Stimulated activated CD4-positive, alpha-beta T cell treated with anti-CD3 and anti-CD28 coated beads, Interleukin-1b, Interleukin-23, amount 100 ng/mL, for 24 hours (primary cell): ENCODE measurements around the gene KRT74.

ENCODE experiments used
- DNase-seq, 4 experiments: peaks; one replicate each; pipeline ENCODE4 v3.0.0-alpha.2; 2020; ENCODE audit warnings: low read depth in 4 of 4, low spot score in 1 of 4

KRT74 gene

DNA sequence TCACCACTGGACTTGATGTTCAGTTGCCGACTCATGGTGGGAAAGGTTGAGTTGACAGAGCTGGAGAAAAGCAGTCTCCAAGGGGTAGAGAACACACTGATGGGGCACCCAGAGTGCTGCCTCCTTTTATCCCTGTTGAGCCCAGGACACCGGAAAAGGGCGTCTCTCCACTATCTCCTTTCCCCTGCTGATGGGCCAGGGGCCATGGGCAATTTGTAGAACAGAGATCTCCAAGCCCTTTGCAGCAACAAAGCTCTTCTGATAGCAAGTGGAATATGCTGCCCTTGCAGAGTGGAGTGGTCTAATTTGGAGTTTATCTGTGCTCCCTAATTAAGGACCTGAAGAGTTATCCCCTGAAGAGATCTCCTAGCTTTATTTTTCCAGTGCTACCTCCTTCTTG, at the start of gene KRT74:
Gene KRT74, minus strand, starts transcription at position 101 of the 400 bp plus-strand sequence. Its CDS starts 66 bp downstream, at position 35.
- no peak for DNase-seq

DNA sequence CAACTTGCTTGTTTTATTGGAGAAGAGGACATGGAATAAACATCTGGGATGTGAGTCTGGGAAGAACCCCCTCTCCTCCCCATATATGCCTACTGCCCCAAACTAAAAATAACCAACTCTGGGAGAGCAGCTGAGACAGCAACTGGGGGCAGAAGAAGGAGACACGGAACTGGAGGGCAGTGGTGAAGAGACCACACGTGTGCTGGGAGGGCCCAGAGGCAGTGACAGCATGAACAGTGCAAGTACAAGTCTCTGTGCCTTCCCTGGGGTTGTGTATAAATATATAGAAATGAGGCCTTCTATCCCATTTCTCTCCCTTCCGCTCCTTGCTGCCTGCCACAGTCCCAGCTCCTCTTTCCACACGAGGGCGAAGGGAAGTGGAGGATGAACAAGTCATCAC, 48.7 kb upstream of the KRT74 start:
- no peak for DNase-seq

DNA sequence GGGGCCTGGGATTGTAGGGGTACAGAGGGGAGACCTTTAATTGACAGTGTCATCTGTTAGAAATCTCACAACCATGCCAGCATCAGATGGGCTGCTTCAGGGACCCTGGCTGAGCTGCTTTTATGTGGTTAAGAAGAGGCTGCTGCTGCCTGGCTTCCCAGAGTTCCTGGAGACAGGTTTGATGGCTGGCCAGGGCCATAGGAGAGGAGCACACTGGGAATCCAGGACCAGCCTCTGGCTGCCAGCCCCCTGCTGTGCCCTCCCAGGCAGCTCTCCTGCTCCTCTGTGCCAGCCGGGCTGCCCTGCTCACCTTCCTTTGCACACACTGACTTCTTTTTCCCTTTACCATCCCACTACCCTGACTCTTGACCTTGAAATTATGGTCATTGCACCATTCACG, 45.2 kb upstream of the KRT74 start:
- no peak for DNase-seq

DNA sequence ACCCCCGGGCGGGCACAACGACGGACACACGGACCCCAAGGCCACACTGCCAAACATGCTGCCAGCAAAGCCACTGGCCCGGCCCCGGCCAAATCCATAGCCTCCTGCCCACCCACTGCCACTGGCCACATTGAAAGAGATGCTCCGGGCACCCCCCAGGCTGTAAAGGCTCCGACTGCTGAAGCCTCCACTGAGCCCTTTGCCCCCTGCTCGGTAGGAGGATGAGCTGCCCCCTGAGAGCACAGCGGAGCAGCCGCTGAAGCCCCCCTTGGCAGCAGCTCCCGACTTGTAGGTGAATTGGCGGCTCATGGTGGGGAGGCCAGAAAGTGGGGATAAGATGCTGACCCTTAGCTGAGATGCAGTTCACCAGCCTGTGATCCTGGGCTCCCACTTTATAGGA, 44.6 kb upstream of the KRT74 start, which contains the start of gene KRT73:
Gene KRT73, minus strand, starts transcription at position 344 of the 400 bp plus-strand sequence. Its CDS starts 35 bp downstream, at position 309.
- no peak for DNase-seq

DNA sequence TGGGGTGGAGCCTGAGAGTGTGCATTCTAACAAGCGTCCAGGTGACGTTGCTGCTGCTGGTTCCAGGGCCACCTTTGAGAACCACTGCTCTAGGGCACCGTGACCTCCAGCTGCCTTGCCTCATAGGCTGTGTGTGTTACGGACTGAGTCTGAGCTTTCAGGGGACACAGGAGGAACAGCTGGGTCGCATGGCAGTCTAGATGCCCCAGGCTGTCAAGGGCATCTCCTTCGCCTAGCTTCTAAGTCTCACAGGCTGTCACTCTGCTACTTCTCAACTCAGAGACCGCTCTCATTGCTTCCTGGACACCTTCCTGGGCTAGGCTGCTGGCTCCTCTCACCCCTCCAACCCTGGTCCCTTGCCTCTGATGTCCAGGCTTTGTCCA, 43.8 kb upstream of the KRT74 start:
- DNase-seq = no peak

DNA sequence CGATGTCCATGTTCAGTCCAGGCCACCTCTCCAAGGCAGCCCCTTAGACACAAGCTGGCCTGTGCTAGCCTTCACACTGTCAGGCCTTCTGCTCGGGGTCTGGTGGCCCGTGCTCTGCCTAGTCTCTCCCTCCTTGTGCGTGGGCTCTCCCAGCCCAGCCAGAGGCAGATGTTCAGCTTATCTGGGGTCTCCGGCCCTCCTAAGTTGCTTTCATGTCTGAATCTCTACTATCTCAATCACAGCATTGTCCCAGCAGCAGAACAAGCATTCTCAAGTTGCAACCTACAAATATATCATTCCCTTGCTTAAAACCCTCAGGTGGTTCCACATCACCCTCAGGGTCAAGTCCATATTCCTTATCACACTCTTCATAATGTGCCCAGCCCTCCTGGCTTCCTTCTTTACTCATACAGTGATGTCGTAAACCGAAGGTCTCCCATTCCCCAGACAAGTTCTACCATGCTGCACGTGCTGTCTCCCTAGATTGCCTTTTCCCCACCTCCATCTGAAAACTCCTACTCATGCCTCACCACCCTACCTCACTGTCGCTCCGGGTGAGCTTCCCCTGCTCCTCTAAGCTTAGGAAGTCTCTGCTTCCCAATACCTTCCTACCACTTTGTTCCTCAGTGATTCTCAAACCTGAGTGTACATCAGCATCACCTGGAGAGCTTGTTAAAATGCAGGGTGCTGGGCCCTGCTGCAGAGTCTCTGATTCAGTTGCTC, 43.2 kb upstream of the KRT74 start:
- DNase-seq = no peak

DNA sequence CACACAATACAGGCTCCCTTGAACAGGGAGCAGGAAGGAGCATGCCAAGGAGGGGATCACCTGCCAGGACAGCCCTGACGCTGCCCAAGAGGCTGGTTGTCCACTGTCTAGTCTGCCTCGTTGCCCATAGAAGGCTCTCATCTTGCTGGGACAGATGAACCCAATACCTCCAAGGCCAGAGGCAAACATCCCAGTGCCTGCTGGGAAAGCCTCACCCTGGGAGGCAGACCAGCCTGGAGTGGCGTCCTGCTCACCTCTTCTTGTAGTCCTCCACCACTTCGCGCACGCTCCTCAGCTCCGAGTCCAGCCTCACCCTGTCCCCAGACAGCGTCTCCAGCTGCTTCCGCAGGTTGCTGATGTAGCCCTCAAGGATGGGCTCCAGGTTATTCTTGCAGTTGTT, 42.3 kb upstream of the KRT74 start:
- DNase-seq = no peak

DNA sequence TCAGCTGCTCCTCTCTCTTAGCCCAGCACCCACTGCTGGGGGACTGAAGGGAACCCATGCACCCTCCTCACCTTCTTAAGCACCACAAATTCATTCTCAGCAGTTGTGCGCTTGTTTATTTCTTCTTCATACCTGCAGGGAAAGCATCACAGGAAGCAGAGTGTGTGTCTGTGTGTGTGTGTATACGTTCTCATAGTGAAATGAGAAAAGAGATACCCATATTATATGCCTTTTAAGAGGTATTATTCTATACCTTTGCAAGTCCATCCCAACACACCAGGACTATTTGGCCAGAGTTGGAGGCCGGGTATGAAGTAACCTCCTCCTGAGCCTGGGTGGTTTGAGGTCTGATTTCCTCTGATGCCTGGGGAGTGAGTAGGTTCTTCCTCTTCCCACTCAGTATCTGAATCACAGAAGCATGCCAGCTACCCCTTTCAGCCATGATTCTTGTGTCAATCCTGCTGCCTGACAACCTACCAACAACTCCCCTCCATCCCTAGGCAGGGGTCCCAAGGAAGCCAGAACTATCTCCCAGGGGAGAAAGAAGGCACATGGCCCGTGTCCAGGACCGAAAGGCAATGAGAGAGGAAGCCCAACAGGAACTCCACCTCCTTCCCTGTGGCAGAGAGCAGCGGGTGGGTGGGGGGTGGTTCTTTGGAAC, 41.7 kb upstream of the KRT74 start:
- no peak for DNase-seq

DNA sequence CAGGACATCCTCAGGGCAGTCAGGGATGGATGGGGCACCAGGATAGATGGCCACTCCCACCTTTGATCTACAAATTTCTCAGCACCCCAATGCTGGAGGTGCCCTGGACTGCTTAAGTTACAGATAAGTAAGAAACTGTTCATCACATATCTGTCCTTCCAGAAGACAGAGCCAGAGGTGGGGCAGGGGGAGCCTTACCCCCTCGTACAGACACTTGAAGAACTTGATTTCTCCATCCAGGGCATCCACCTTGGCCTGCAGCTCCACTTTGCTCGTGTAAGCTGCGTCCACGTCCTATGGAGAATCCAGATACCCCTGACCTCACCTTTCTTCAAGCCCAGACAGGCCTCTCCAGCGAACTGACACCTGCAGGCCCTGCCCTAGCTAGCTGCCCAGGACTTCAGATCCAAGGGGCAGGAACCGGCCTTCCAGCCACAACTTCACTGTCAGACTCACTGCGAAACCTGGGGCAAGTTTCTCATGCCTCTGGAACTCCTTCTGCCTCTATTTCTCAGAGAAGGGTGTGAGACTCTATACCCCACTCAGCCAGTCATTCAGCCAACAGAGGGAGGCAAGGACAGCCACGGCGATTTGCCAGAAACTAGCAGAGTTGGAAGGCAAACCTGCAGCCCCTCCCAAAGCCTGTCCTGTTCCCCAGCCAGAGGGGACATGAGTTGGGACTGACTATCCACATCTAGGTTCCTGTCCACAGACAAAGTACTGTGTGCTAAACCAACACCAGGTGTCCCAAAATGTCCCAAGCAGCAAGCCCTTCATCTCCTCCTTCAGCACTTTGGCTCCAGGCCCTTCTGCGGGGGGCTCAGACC, 41.0 kb upstream of the KRT74 start:
- DNase-seq = no peak

DNA sequence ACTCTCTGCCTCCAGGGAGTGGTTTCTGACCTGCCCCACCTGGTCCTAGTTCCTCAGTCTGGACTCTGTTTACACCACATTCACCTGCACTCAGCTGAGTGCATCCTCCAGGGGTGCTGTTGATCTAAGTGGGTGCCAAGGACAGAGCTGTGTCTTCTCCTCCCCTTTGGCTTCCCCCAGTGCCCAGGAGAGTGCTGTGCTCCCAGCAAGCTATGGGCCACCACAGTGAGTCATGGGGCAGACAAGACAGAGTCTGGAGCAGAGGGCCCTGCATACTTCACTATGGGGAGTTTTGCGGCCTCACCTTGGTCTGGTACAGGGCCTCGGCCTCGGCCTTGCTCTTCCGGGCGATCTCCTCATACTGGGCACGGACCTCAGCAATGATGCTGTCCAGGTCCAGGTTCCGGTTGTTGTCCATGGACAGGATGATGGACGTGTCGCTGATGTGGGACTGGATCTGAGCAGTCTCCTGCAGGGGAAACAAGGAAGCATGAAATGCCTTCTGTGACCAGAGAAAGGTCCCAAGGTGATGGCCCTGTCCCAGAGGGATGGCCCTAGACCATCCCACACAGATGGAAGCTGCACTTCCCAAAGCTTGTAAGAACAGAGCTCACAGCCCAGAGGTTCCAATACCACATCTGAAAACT, 39.9 kb upstream of the KRT74 start:
- DNase-seq = no peak

DNA sequence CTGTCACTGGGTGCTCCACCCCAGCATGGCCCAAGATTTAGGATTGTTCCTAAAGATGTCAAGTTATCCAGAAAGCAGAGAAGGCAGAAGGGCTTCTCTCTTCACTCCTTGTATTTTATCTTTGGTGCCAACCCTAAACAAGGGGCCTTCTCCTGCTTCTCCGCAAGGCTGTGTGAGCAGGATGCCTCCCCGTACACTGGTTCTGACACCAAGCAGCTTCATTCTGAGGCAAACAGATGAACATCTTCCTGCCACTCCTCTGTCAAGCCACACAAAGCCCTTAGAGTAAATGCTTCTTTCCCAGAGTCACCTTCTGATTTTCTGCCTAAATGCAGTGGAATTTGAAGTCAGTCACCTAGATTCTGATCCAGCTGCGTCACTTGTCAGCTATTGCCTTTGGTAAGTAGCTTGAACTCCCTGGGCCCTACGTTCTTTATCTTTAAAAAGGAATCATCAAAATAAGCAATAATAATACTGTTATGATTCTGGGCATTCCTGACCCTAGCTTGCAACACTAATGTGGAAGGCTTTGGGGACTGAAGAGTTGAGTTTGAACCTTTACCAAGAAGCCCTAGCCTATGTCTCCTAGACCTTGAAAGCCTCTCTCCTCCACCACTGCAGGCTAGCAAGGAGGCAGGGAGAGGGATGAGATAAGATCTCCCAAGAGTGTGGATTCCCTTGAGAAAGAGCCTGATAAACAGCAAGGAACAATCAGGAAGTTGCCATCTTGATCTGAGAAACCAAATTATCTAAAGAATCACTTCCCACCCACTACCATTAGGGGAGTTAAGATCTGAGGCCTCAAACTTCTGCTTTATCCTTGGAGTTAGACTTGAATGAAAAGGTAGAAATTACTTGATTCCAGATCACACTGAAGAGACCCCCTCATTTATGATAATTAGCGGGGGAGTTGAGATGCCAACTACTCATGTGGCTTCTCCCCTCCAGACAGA, 39.1 kb upstream of the KRT74 start:
- no peak for DNase-seq

DNA sequence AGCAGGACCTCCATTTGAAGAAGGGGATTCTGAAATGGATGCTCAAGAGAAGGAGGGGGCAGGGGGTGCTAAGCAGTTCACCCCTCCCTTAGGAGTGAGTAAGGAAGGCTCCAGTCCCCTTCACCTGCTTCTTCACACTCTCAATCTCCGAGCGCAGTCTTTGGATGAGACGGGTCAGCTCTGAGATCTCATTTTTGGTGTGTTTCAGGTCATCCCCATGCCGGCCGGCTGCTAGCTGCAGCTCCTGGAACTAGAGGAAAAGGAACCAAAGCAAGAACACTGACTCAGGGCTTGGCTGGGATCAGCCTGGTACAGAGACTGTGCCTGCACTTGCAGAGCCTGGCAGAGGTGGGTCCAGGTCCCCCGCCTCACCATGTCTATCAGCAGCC, 37.4 kb upstream of the KRT74 start:
- no peak for DNase-seq

DNA sequence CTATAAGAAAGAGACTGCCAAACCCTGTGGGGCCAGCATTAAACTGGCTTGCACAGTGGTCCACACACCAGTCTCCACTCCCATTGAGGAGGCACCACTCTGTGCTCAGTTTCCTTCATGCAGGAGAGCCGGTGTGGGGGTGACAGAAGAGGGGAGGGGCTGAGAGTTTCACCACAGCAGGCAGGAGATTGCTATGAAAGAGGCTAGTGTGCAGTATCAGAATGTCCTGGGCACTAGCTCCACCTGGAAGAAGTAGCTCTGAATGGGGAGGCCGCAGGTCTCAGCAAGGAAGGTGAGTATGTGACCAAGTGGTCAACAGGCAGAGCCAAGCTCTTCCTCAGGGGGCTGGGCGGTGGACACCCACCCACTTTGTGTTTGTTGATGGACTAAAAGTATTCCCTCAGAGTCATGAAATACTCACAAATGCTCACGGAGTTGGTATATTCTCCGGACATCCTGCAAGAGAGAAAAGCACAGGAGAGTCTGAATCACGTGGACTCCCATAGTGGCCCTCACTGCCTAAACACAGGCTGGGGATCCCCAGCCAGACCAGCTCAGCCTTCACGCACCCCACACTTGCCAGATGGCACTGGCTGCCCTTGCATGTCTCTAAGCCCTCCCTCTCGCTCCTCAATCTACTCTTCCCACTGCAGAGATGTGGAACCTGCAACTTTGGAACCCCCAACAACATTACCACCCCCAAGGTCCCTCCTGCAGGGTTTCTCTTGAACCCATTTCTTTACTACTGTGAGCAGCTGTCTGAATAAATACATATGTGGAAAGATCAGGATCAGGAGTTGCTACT, 35.4 kb upstream of the KRT74 start:
- no peak for DNase-seq

DNA sequence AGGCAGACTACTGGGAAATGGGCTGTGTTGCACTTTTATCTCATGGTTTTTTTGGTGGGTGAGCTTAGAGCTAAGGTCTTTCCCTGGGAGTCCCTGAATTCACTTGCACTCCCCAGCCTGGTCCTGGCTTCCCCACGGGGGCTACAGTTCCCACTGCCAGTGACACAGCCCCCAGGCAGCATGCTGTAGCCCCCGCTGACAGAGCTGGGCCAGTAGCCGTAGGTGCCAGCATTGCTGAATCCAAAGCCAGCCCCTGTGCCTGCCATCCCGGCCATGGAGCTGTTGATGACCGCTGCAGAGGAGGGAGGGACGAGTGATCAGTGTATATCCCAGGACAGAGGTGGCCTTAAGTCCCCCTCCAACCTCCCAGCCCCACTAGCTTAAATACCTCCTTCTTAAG, 34.5 kb upstream of the KRT74 start:
- DNase-seq = no peak

DNA sequence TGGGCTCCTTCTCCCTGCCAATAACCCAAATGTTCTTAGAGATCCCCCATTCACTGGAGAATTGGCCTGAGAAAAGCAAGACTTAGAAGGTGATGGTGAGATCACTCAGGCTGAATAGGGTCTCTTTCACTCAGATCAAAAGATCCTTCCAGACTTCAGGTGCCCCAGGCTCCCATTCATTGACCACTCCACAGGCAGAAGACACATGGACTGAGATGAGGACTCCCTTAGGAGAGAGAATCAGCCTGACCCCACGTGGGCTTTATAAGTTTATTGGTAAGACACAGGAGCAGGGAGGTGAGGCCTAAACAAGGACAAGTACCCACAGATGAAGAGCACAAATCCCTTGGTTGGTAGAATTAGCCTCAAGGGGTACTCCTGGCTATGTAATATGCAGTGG, 33.7 kb upstream of the KRT74 start:
- DNase-seq = no peak

DNA sequence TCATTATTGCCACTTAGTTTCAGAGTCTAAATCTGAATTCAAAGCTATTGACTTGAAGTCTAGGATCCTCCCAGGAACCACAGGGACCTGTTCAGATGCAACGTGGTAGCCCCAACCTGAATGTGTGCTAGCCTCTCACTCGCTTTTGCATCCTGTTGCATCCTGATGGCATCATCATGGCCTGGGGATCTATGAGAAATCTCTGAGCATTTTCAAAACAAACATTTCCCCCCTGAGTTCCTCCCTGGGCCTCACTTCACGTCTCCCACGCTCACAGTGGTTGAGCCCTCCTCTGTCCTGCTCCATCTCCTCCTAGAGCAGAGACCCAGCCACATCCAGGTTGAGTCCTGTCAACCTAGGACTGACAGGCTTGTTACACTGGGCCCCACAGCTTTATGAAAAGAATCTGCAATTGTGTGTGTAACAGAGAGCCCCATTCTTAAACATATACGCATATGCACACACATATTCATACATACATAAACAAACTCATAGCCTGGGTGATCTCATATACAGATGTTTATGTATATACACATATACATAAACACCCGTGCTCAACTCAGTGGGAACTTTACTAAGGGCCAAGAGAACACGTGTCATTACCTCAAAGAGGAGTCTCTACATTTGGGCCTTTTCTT, 33.1 kb upstream of the KRT74 start:
- DNase-seq = no peak

DNA sequence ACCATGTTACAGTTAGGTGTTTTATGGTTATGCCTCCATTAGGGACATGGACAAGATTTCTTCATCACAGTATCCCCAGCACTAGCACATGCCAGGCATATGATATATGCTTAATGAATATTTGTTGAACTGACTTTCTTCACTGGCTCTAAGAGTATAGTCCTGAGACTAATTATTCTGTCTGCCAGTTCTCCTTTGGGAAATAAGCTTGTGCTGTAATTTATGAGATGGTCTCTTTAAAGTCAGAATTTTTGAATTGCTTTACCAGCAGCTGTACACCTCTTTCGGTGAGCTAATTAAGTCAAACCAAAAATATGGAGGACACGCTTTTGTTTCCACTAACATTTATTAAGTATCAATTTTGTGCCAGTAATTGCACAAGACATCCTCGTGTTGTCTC, 32.5 kb upstream of the KRT74 start:
- DNase-seq = no peak

DNA sequence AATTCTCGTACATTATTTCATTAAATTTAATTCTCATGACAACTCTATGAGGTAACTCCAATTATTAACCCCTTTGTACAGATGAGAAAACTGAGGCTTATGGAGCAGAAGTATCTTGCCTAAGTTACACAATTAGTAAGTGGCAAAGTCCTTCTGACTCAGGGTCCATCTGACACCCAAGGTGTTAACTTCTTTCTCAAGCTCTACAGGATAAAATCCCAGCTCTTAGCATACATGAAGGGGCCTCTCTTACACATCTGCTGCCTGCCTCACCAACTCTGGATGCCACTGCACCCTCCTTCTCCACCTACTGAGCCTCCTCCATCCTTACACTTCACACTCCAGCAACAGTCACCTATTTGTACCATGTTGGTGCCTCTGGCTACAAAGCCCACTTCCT, 31.9 kb upstream of the KRT74 start:
- DNase-seq = no peak

DNA sequence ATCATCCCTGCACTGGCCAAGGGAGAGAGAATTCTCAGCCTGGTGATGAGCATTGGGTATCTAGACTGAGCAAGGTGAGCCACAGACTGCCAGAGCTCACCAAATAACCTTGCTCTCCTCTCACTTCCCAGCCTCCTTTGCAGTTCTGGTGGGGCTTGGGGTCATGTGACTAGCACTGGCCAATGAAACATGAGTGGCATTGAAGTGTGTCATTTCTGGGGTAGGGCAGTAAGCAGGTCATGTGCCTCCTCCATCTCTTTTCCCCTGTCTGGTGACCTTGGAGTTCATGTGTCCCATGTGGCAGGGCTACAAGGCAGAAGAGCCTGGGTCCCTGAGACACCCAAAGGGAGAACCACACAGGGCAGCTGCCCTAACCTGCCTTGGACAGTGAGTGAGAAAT, 31.2 kb upstream of the KRT74 start:
- no peak for DNase-seq
